Cardiac fibroblast (primary cell): Measurements from ENCODE around the gene COL4A2.
A peak's percentile ranks its signal among the peaks of the same experiment; 100 is the strongest.
"Not testable (repeated sequence)": the region's sequence is repeated elsewhere in the genome, so short reads cannot be mapped to it uniquely, and the experiment has no call there.

Source experiments
- DNase-seq, 2 donors: peaks; one replicate each; pipeline versions ENCODE4 v3.0.0 to v3.0.0-alpha.2; 2010; ENCODE audit warnings: low read depth in 2 of 2
- H3K4me3 ChIP-seq, 2 donors: replicated peaks in 1 of 2; 1 replicate in 1 of 2; 2 replicates in 1 of 2; pipeline ENCODE4 v1.5.1; 2011; ENCODE audit warnings: low read depth in 2 of 2, low read length in 2 of 2, mild to moderate bottlenecking in 2 of 2, moderate library complexity in 1 of 2
- CTCF ChIP-seq: IDR thresholded peaks from one replicate; pipeline ENCODE4 v1.5.1; 2011; ENCODE audit warnings: low read depth, mild to moderate bottlenecking, low read length, inconsistent platforms

Gene COL4A2

GRCh38 chr13:110450941-110451730 is 144.1 kb downstream of the COL4A2 start:
- TF ChIP-seq CTCF = no peak
- DNase-seq = no peak
- no peak overlapping the region for H3K4me3 ChIP-seq

- not testable (repeated sequence) for H3K4me3 ChIP-seq, DNase-seq
Observed at GRCh38 chr13:110453091-110453490, 146.0 kb downstream of the COL4A2 start.

- H3K4me3 ChIP-seq = no peak overlapping the region
Observed at GRCh38 chr13:110453797-110454196, 146.7 kb downstream of the COL4A2 start.

GRCh38 chr13:110454227-110454859 is 147.3 kb downstream of the COL4A2 start:
- no peak for DNase-seq
- H3K4me3 ChIP-seq = no peak overlapping the region
- no peak for TF ChIP-seq CTCF

More at GRCh38 chr13:110453797-110454196, 146.7 kb downstream of the COL4A2 start:
- TF ChIP-seq CTCF = no peak
- no peak for DNase-seq

GRCh38 chr13:110454956-110455355 is 147.9 kb downstream of the COL4A2 start:
- no peak for TF ChIP-seq CTCF
- DNase-seq = no peak
- H3K4me3 ChIP-seq = no peak overlapping the region

GRCh38 chr13:110455444-110455843 is 148.4 kb downstream of the COL4A2 start:
- DNase-seq = no peak
- no peak overlapping the region for H3K4me3 ChIP-seq
- TF ChIP-seq CTCF = no peak

- no peak overlapping the region for H3K4me3 ChIP-seq
- peak; percentile 72 for TF ChIP-seq CTCF
- DNase-seq = peak; percentile 73 to 82
Observed at GRCh38 chr13:110455941-110456340, 148.9 kb downstream of the COL4A2 start.
